GM18517 (cell line): ENCODE data around the gene TXNL4B.

Experiments
- ATAC-seq: cut with Tn5 transposase; IDR thresholded peaks from one replicate; pipeline ENCODE4 v1.9.1; 2021; ENCODE audit warnings: mild to moderate bottlenecking, moderate library complexity; ENCODE audit not compliant: unreplicated experiment

TXNL4B gene

GRCh38 chr16:72093448-72094265, at the start of gene TXNL4B, which contains the start of gene DHX38:
Gene TXNL4B (minus strand): TSS chr16:72093620. CDS start chr16:72090749, 2,871 bp downstream.
Gene DHX38 (plus strand): TSS chr16:72093847. CDS start chr16:72096158, 2,311 bp downstream.
- peak; percentile 99 for ATAC-seq

- ATAC-seq: no peak
Observed at GRCh38 chr16:72142476-72142875, 49.1 kb upstream of the TXNL4B start.

DNA sequence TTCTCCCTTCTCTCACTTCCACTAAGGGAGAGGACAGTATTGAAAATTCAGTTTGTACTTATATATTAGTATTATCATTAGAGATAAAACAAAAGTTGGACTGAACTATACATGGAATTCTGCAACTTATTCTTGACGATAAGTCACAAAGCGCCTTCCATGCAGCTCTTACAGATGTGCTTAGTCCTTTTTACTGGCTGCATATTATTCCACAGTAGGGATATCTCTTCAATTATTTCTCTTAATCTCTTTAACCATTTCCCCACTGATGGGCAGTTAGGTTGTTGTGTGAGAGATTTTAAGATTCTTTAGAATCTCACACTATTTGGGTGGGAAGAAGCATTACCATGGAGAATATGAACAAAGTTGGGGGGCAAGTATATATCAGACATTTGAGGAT, 46.5 kb upstream of the TXNL4B start:
- no peak for ATAC-seq

DNA sequence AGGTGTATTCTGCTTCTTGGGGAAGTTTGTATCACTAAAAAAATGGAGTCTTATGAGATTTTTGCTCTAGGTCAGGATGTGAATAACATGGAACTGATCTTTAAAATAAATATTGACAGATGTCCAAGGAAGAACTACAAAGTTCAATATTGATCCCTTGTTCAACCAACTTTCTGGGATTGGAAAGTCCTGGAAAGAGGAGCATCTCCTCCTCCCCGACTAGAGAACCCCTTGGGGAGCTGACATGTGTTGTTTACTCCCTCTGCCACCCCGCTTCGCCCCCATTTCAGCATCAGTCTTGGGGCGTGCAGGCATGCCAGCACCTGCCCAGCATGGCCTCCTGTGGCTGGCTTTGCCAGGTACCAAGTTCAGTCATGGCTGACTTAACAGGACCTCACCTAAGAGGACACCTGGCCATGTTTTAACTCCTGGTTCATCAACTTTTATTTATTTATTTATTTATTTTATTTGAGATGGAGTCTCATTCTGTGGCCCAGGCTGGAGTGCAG, 44.7 kb upstream of the TXNL4B start:
- ATAC-seq: no peak

- no peak for ATAC-seq
Observed at GRCh38 chr16:72137380-72138063, 44.1 kb upstream of the TXNL4B start.

DNA sequence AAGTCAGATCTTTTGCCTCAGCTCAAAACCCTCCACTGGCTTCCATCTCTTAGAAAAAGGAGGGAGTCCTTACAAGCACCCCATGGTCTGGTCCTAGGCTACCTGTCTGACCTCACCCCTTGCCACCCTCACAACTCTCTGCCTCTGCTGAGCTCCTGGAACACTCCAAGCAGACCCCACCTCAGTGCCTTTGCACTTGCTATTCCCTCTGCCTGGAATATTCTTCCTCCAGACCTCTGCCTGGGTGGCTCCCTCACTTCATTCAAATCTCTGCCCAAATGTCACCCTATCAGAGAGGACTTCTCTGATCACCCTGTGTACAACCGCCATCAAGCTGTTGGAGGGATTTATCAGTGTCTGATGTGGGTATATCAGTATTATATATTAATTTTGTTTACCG, 41.1 kb upstream of the TXNL4B start:
- no peak for ATAC-seq

DNA sequence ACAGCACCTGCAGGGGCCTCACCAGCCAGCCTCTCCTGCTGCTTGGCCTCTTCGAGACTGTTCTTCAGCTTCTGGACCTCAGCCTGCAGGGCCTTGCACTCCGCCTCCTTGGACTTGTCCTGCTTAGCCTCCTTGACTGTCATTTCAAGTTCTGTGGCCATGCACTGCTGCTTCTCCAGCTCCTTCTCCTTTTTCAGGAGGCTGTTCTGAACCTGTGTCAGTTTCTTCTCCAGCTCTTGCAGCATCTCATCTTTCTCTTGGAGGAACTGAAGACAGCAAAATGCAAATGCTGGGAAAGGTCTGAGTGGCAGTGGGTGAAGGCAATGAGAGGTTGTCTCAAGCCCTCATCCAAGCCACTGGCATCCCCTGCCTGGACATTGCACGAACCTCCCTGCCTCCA, 39.3 kb upstream of the TXNL4B start:
- no peak for ATAC-seq

GRCh38 chr16:72131036-72131435, 37.6 kb upstream of the TXNL4B start:
- ATAC-seq: no peak

DNA sequence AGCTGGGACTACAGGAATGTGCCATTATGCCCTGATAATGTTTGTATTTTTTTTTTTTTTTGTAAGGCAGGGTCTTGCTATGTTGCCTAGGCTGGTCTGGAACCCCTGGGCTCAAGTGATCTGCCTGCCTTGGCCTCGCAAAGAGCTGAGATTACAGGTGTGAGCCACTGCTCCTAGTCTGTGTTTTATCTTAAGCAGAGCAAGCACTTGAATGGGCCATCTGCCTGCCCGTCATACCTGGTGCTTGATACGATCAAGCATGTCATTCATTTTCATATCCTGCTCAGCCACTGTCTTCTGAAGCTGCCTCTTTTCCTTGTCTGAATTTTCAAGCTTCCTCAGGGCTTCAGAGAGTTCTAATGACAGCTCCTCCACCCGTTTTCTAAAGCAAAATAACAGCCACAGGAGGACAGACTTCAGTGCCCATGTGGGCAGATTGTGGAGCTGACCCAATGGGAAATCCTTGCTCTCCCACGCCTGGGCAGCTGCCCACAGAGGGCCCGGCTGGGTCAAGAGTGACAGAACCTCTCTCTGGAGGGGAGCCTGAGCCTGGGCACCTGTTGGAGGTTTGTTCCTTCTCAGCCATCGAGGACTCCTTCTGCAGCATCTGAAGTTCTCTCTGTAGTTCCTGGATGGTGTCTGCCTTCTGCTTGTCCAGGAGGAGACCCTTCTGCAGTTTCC, 36.7 kb upstream of the TXNL4B start:
- ATAC-seq: no peak

DNA sequence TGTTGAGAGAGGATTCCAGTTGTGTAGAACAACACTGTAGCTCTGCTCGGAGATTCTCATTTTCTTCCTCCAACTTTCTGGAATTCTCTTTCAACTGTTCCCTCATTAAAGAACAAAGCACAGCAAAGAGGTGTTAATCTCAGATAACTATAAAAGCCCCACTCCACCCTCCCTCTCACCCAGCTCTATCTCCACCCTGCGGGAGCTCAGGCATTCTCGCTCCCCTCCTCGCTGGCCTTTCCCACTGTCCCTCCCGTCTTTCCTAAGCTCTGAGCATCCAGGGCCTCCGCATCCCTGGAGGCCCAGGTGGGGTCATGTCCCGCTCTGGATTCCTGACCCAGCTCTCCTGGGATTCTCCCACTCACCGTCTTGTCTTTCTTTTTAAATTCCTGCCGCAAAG, 35.3 kb upstream of the TXNL4B start:
- ATAC-seq: no peak

DNA sequence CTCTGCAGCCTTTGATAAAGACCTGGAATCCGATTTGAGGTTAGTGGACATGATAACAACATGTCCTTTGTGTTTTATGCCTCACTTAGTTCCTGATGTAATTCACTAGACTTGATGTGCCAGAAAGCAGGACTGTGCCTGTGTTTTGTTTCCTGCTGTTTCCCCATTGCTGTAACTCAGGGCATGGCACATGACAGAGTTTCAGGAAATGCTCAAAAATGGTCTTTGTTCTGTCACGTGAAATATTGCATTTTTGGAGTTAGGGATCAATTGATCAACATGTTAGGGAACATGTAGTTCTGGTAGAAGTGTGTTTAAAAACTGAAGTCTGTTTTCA, 33.0 kb upstream of the TXNL4B start:
- no peak for ATAC-seq

DNA sequence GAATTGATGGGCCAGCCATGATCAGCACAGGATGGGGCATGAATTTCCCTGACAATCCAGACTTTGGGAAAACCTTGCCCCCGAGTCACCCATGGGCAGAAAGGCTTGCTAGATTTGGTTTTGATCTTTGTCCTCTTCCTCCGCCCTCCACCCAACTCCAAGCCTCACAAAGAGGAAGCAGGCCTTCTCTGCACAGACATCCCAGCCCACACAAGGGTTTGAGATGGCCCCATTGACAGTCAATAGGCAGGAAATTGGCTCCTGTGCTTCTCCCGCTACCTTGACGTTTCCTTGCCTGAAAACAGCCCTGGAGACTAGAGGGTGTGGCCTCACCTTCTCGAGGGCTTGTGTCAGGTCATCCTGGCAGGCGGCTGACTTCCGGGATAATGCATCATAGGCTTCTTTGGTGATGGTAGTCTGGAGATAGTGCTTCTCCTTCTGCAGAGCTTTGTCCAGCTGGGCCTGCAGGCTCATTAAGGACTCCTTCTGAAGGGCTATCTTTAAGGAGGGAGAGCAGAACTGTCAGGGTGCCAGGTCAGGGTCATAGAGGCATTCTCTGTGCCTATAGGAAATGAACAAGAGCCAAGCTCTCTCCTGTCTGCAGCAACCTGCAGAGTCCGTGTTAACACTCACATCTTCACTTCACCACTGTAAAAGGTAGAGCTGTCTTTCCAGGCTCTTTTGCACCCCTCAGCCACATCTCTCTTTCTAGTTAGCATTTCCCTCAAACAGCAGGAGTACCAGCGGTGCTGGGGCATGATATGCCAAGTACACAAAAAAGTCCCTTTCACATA, 32.4 kb upstream of the TXNL4B start:
- no peak for ATAC-seq

DNA sequence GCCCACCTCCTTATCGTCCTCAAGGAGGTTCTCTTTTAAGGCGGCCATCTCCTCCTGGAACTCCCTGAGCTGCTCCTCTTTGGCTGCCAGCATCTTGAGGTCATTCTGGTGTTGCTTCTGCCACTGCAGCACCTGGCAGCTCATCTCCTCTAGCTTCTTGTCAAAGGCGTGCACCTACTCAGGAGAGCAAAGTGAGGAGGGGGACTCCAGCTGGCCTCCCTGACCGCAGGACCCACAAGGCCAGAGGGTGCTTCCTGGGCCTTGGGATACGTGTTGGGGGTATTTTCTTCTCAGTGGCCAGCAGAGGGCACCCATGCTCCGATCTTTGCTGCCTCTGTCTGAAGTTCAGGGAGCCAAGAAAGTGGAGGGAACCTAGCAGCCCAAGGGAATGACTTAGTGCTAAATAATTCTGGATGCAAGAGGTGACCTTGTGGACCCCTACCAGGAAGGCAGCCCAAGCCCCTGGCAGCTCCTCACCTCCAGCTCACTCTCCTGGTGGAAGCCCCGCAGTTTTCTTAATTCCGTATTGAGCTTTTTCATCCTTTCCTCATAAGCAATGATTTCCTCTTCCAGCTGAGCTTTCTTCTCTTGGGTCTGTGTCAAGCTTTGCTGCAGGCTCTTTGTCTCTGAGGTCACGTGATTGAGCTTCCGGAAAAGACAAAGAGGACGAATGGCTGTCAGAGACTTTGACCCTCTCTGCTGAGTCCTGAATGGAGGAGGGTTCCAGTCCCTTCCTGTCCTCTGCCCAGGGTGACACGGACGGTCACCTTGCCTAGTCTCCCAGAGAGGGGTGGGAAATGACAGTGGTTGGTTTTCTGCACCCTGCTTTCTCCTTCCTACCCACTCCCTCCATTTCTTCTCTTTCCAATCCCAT, 31.6 kb upstream of the TXNL4B start:
- no peak for ATAC-seq

GRCh38 chr16:72124148-72124547, 30.7 kb upstream of the TXNL4B start:
- no peak for ATAC-seq

GRCh38 chr16:72123426-72123825, 30.0 kb upstream of the TXNL4B start:
- no peak for ATAC-seq

DNA sequence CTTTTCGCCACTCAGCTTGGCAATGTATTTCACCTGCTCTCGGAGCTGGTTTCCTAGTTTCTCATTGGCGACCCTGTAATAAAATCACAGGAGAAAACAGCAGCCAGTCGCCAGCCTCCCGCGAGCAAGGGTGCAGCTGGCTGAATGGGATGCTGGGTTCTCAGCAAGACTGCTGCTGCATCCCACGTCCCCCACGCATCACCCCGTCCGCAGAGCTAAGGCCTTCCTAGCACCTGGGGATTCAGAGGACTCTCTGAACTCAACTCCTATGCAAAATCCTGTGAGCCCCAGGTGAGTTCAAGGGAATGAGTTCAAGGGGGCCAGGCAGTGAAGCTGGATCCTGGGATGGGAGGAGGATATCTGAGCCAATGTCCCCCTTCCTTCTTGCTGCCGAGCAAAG, 29.5 kb upstream of the TXNL4B start:
- ATAC-seq: no peak

DNA sequence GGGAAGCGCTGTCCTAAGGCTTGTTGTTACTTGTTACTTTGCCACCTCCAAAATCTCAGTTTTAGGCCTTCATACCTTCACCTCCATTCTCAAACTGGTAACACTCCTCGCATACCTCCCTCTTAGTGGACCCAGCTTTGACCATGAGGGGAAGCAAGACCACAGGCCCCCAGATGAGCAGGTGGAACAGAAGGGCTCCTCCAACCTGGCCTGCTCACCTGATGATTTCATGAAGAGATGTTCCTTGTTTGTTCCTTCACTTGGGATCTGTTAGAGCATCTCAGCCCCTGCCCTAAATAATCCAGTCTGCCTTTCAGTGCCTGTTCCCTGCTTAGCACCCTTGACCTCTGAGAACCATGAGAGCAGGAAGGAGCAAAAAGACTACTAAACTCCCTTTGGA, 28.9 kb upstream of the TXNL4B start:
- no peak for ATAC-seq

DNA sequence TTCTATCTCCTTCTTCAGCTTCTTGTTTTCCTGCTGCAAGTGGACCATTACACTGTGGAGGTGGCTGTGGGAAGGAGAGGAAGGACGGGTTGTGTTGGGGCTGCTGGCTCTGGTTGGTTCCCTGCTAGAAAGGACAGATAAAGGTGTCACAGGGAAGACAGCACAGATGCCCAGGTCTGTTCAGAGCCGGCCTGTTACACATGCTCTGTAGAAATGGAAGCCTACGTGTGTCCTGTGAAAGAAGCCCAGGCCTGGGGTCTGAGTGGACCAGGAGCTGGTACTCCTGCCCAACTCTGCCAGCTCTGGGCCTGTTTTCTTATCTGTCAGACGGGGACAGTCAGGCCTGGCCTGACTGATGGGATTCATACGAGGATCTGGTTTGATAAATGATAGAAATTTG, 26.6 kb upstream of the TXNL4B start:
- no peak for ATAC-seq

- no peak for ATAC-seq
Observed at GRCh38 chr16:72113616-72113945, 20.2 kb upstream of the TXNL4B start.
